Measurements from ENCODE around the gene TIFAB. TPM values are rescaled to one million over a fixed set of nuclear protein-coding genes. Genes with fewer than 3 reads are reported as not detected.

TIFAB gene
- total RNA-seq, 1 experiment from 2014 or later: not detected

- no peak for TF ChIP-seq TCF7L2 (IDR thresholded peaks at IDR 0.05; ENCODE audit: low read depth, low read length)
- TF ChIP-seq, protein P1, sequence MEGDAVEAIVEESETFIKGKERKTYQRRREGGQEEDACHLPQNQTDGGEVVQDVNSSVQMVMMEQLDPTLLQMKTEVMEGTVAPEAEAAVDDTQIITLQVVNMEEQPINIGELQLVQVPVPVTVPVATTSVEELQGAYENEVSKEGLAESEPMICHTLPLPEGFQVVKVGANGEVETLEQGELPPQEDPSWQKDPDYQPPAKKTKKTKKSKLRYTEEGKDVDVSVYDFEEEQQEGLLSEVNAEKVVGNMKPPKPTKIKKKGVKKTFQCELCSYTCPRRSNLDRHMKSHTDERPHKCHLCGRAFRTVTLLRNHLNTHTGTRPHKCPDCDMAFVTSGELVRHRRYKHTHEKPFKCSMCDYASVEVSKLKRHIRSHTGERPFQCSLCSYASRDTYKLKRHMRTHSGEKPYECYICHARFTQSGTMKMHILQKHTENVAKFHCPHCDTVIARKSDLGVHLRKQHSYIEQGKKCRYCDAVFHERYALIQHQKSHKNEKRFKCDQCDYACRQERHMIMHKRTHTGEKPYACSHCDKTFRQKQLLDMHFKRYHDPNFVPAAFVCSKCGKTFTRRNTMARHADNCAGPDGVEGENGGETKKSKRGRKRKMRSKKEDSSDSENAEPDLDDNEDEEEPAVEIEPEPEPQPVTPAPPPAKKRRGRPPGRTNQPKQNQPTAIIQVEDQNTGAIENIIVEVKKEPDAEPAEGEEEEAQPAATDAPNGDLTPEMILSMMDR (IDR thresholded peaks at IDR 0.05): no peak
- no peak for TF ChIP-seq POLR2AphosphoS5 (IDR thresholded peaks at IDR 0.05; ENCODE audit: low read depth, low read length)
- TF ChIP-seq, protein P2, sequence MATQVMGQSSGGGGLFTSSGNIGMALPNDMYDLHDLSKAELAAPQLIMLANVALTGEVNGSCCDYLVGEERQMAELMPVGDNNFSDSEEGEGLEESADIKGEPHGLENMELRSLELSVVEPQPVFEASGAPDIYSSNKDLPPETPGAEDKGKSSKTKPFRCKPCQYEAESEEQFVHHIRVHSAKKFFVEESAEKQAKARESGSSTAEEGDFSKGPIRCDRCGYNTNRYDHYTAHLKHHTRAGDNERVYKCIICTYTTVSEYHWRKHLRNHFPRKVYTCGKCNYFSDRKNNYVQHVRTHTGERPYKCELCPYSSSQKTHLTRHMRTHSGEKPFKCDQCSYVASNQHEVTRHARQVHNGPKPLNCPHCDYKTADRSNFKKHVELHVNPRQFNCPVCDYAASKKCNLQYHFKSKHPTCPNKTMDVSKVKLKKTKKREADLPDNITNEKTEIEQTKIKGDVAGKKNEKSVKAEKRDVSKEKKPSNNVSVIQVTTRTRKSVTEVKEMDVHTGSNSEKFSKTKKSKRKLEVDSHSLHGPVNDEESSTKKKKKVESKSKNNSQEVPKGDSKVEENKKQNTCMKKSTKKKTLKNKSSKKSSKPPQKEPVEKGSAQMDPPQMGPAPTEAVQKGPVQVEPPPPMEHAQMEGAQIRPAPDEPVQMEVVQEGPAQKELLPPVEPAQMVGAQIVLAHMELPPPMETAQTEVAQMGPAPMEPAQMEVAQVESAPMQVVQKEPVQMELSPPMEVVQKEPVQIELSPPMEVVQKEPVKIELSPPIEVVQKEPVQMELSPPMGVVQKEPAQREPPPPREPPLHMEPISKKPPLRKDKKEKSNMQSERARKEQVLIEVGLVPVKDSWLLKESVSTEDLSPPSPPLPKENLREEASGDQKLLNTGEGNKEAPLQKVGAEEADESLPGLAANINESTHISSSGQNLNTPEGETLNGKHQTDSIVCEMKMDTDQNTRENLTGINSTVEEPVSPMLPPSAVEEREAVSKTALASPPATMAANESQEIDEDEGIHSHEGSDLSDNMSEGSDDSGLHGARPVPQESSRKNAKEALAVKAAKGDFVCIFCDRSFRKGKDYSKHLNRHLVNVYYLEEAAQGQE (IDR thresholded peaks at IDR 0.05; ENCODE audit: insufficient read depth in 1 of 2, low read depth in 2 of 2, low read length in 1 of 2): no peak
- TF ChIP-seq SIN3A (IDR thresholded peaks at IDR 0.05; ENCODE audit: borderline replicate concordance, insufficient read depth, low read depth, low read length): no peak
- H3K27ac ChIP-seq (ENCODE audit: low read length): no peak overlapping the region
- ATAC-seq: no peak
- H3K4me1 ChIP-seq (ENCODE audit: control insufficient read depth, insufficient read depth, low read length): peaks cover 6% of the 10 kb centered on the region; the same call in 1 of the 2 replicates
- H3K27me3 ChIP-seq (ENCODE audit: control insufficient read depth, insufficient read depth, low read length): peaks cover 18% of the 10 kb centered on the region
- H3K4me3 ChIP-seq (ENCODE audit: low read depth in 2 of 2, low read length in 2 of 2): no peak overlapping the region
- in situ Hi-C loops (cut with HindIII; ENCODE audit: low pct_unique_long_range_greater_than_20kb, low sequenced_read_pairs) (loop anchor here (25.0 kb wide), 1 partner anchor 376 kb away; the partner anchor contains the start of gene SLC25A48), intact Hi-C loops (cut with micrococcal nuclease; ENCODE audit: unreplicated experiment) (no loop called here)
- H3K9me3 ChIP-seq (ENCODE audit: control insufficient read depth, insufficient read depth, low read depth, low read length): no peaks in the 10 kb centered on the region
- no peak for DNase-seq (ENCODE audit: low read depth, low spot score)
- CTCF ChIA-PET: interaction anchor here (1.3 to 1.6 kb wide), 4 partner anchors 90 to 104 kb away, joined by 3 to 4 read pairs (median 3); no protein-coding TSS in a partner anchor
- no TSS peak for BruUV-seq (replicated peaks)
- no peaks in the 10 kb centered on the region for H3K36me3 ChIP-seq (ENCODE audit: control insufficient read depth, insufficient read depth, low read length)
- POLR2A ChIA-PET: no interaction called here
These were observed 9.5 kb upstream of the TIFAB start for GRCh38 chr5:135461481-135462151.

DNA sequence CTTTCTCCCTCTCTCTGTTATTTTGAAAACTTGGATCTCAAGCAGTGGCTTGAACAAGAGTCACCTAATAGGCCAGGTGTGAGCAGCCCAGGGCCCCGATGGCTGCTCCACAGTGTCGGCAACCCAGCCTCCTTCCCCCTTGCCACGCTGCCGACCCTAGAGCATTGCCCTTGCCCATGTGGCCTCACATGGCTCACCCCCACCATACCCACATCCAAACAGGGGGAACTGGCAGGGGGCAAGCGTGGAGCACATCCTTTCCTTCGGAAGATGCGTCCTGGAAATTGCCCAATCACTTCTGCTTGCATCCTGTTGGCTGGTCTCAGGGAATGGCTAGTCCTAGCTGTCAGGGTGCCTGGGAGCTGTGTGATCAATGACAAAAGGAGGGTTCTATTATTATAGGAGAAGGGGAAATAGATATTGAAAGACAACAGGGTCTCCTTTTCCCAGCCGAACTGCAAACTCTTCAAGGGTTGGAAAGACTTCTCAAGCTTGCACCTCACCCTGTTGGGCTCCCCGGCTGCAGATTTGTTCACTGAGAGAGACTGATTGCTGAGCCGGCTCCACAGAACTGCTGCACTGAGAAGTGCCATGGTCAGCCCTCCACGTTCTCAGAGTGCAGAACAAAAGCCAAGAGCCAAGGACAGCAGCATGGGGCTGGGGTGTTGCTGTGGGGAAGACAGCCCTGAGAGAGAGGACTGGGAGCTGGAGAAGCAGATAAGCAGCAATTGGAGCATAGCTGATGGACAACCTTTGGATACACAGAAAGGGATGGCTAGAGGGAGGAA is 8.3 kb upstream of the TIFAB start:
- BruUV-seq (replicated peaks): no TSS peak
- in situ Hi-C loops (cut with HindIII; ENCODE audit: low pct_unique_long_range_greater_than_20kb, low sequenced_read_pairs): loop anchor here (25.0 kb wide), 1 partner anchor 377 kb away; the partner anchor contains the start of gene SLC25A48
- Histone ChIP-seq H3K27me3 (ENCODE audit: control insufficient read depth, insufficient read depth, low read length) (peaks cover 14% of the 10 kb centered on the region), H3K4me3 (ENCODE audit: low read depth in 2 of 2, low read length in 2 of 2) (no peak overlapping the region), H3K36me3 (ENCODE audit: control insufficient read depth, insufficient read depth, low read length) (no peaks in the 10 kb centered on the region), H3K9me3 (ENCODE audit: control insufficient read depth, insufficient read depth, low read depth, low read length) (no peaks in the 10 kb centered on the region), H3K27ac (ENCODE audit: low read length) (no peak overlapping the region), H3K4me1 (ENCODE audit: control insufficient read depth, insufficient read depth, low read length) (0 out of 2 replicates have a peak, but pooled peaks cover 4% of the 10 kb centered on the region)
- intact Hi-C loops (cut with micrococcal nuclease; ENCODE audit: unreplicated experiment): no loop called here
- ChIA-PET CTCF (interaction anchor here (0.6 to 0.7 kb wide), 3 partner anchors 10 to 1395 kb away, joined by 3 to 4 read pairs (median 3); no protein-coding TSS in a partner anchor), POLR2A (interaction anchor here (0.6 to 0.7 kb wide), 2 partner anchors 44 to 89 kb away, joined by 4 to 15 read pairs; no protein-coding TSS in a partner anchor)
- TF ChIP-seq POLR2AphosphoS5 (IDR thresholded peaks at IDR 0.05; ENCODE audit: low read depth, low read length) (no peak), TCF7L2 (IDR thresholded peaks at IDR 0.05; ENCODE audit: low read depth, low read length) (no peak), SIN3A (IDR thresholded peaks at IDR 0.05; ENCODE audit: borderline replicate concordance, insufficient read depth, low read depth, low read length) (no peak)
- TF ChIP-seq, protein P2 (IDR thresholded peaks at IDR 0.05; ENCODE audit: insufficient read depth in 1 of 2, low read depth in 2 of 2, low read length in 1 of 2): no peak
- TF ChIP-seq, protein P1 (IDR thresholded peaks at IDR 0.05): no peak
- DNase-seq (ENCODE audit: low read depth, low spot score) (no peak), ATAC-seq (no peak)
